T-helper 1 cell (primary cell): Measurements from ENCODE around the gene CD53.
"Not testable (repeated sequence)": the region's sequence is repeated elsewhere in the genome, so short reads cannot be mapped to it uniquely, and the experiment has no call there.

Experiments used
- DNase-seq, 5 donors: peaks; one replicate each; pipeline ENCODE4 v3.0.0-alpha.2; 2012 to 2020

Gene CD53

DNA sequence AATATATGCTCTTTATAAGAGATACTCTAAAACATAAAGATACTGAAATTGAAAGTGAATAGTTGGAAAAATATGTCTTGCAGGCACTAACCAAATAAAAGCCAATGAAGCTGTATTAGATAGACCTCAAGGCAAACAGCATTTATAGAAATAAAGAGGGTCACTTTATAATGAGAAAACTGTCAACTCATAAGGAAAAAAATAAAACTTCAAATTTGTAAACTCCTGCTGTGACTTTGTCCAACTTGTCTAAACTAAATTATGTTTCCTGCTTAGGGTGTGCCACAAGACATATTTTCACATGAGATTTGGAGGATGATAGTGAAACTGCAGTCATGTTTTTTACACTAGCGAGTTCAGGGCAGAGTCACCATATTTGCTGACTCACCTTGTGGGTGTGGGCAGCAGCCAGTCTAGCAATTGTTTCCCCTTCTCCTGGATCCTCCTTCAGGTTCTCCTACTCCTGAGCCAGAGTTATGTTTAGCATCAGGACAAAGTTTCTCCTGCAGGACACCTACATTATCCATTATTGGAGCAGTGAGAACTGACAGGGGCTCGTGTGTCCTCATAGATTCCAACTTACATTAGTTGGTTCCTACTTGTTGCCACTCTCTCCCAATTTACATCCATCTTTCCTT is 43.8 kb downstream of the CD53 start:
- DNase-seq, result peak in 1 of 5 donors; percentile 79

DNA sequence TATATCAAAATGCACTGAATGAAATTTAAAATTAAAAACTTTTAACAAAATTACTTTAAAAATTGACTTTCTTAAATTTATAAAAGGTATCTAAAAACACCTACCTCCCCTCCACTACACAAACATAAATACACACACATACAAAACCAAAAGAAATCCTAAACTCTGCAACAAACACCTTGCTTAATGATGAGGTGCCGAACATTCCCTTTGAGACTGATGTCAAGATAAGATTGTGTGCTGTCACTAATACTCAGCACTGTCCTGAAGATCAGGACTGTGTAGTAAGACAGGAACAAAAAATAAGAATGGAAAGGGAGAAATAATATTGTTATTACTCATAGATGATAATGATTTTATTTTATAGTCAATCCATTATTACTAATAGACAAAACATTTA is 45.1 kb downstream of the CD53 start:
- no peak for DNase-seq

DNA sequence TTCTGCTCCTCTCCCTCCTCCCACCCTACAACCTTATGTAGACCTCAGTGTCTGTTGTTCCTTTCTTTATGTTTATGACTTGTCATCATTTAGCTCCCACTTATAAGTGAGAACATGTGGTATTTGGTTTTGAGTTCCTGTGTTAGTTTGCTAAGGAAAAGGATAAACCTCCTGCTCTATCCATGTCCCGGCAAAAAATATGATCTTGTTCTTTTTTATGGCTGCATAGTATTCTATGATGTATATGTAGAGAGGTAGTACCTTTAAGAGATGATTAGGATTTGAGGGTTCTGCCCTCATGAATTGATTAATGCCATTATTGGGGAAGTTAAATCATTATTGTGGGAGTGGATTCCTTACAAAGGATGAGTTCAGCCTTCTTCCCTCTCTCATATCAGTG is 49.0 kb downstream of the CD53 start:
- no peak for DNase-seq

DNA sequence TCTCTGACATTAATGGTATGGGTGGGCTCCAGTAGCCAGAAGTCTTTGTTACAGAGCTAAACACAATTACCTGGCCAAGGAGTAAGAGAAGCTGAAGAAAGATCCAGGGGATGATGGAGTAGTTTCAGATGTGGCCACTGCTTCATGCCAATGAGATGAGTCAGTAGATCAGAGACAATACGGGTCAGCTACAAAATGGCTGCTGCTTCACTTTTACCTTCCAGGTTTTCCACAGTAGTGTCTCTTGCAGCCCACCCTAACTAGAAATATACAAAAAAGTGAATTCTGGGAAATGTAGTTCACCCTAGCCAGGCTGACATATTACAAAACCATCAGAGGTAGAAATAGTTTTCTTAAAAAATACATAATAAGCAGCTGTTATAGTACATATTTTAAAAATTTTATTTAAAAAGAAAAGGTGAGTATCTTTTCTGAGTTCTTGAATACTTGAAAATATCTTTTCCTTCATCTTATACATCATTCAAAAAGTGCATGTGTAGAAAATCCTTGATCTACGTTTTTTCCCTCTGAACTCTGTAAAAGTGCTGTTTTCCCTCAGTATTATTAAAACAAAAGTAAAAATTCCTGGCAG is 54.6 kb downstream of the CD53 start:
- no peak for DNase-seq

DNA sequence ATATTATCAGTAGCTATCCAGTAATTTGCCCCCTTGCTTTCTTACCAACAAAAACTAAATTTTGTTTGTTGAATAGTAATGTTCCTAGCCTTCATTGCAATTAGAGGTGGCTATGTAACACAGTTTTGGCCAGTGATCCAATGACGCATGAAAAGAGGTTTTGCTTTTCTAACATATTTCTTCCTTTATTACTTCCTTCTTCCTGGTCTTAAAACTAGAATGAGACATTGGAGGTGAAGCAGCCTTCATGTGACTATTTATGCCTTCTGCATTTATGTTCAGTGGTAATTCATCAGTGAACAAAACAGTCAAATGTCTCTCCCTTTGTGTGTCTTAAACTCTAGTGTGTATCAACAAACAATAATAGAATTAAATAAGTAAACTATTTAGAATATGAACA is 55.2 kb downstream of the CD53 start:
- no peak for DNase-seq

DNA sequence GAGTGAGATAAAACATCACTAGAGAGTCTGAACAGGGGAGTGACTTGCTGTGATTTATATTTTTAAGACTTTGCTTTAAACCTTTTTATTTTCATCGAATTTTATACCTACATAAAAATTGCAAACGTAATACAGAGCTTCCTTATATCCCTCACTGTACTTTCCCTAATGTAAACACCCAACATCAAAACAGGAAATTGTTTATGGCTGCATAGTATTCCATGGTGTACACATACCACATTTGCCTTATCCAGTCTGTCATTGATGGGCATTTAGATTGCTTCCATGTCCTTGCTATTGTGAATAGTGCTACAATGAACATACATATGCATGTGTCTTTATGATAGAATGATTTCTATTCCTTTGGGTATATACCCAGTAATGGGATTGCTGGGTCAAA is 56.0 kb downstream of the CD53 start:
- no peak for DNase-seq

DNA sequence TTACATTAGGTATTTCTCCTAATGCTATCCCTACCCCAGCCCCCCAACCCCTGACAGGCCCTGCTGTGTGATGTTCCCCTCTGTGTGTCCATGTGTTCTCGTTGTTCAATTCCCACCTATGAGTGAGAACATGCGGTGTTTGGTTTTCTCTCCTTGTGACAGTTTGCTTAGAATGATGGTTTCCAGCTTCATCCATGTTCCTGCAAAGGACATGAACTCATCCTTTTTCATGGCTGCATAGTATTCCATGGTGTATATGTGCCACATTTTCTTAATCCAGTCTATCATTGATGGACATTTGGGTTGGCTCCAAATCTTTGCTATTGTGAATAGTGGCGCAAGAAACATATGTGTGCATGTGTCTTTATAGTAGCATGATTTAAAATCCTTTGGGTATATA is 58.1 kb downstream of the CD53 start:
- not testable (repeated sequence) for DNase-seq

DNA sequence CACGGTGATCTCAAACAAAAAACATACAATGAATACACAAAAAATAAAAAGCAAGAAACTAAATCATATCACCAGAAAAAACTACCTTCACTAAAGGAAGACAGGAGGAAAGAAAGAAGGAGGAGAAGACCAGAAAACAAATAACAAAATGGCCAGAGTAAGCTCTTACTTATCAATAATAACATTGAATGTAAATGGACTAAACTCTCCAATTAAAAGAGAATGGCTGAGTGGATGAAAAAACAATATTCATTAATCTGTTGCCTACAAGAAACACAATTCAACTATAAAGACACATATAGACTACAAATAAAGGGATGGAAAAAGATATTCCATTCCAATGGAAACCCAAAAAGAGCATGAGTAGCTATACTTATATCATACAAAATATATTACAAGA is 63.6 kb downstream of the CD53 start:
- no peak for DNase-seq

DNA sequence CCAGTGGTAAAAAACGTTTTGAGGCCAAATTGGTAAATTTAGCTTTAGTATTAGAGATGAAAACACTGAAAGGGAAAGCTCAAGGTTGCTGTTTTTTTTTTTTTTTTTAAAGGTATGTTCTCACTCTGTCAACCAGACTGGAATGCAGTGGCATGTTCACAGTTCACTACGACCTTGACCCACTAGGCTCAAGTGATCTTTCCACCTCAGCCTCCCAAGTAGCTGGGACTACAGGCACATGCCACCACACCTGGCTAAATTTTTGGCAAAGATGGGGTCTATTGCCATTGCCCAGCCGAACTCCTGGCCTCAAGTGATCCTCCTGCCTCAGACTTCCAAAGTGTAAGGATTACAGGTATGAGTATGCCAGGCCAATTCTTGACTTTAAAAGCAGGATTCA is 71.9 kb downstream of the CD53 start:
- DNase-seq, result no peak

DNA sequence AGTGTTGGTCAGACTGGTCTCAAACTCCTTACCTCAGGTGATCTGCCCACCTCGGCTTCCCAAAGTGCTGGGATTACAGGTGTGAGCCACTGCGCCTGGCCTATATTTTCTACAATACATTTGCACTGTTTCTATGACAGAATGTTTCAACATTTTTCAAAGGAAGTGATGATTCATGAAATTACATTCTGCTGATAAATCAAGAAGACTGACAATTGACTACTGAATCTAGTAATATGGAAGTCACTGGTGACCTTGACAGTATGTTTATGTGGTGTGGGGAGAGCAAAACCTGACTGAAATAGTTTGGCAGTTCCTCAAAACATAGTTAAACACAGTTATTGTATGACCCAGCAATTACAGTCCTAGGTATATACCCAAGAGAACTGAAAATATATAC is 72.7 kb downstream of the CD53 start:
- DNase-seq, result no peak

DNA sequence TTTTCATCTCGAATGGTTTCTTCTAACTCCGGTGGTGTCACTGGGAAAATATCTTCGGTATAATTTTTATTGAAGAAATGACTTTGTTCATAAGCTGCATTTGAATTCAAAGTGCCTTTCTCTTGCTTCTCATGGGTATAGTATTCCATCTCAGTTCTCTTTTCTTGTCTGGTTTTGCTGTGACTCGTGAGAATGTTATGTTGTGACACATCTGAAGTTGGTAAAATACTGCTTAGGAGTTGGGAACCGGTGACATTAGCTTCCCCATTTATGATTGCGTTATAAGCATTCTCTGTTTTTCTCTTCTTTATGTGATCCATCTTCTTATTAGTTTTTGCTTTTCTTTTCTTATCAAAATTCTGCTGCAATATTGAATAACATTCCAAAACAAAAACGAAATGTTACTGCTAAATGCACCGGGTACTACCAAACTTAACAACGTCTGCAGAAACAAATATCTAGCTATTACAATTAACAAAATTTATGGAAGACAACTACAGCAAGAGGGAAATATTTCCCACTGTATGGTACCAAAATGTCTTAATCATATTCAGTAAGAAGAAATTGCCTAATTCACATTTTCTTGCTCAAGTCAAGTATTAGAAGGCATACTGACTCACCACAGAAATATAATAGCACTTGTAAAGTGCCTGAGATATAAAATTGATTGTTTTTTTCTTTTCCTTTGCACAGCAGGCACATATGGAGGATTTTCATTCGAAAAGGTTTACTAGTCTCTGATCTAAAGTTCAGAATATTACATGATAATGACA is 75.3 kb downstream of the CD53 start:
- no peak for DNase-seq
